HEK293 (cell line): Measurements from ENCODE around the gene ZFR2.

ENCODE experiments used
- BCL11A ChIP-seq: fragments of 450-650 bp; formaldehyde crosslinking; IDR thresholded peaks from 2 replicates; pipeline ENCODE4 v1.5.1; 2016; ENCODE audit warnings: low read depth, missing biosample characterization, missing genetic modification characterization
- ZBTB21 ChIP-seq: fragments of 450-650 bp; formaldehyde crosslinking; IDR thresholded peaks from 2 replicates; pipeline ENCODE4 v1.5.1; 2017; ENCODE audit warnings: missing biosample characterization, missing genetic modification characterization
- ZNF121 ChIP-seq: fragments of 450-650 bp; formaldehyde crosslinking; IDR thresholded peaks from 2 replicates; pipeline ENCODE4 v1.5.1; 2016; ENCODE audit warnings: missing biosample characterization, missing genetic modification characterization
- ZNF76 ChIP-seq: fragments of 450-650 bp; formaldehyde crosslinking; IDR thresholded peaks from 2 replicates; pipeline ENCODE4; 2016; ENCODE audit warnings: low read depth, missing biosample characterization, missing genetic modification characterization, borderline replicate concordance
- TF ChIP-seq, protein P1 (sequence below): fragments of 450-650 bp; formaldehyde crosslinking; IDR thresholded peaks from 2 replicates; pipeline ENCODE4 v1.5.1; 2016; ENCODE audit warnings: missing biosample characterization, missing genetic modification characterization
- TF ChIP-seq, protein P2 (sequence below): fragments of 450-650 bp; formaldehyde crosslinking; IDR thresholded peaks from 2 replicates; pipeline ENCODE4 v1.5.1; 2016; ENCODE audit warnings: missing biosample characterization, missing genetic modification characterization
- TF ChIP-seq, protein P3 (sequence below): fragments of 450-650 bp; formaldehyde crosslinking; IDR thresholded peaks from 2 replicates; pipeline ENCODE4 v1.5.1; 2016; ENCODE audit warnings: missing biosample characterization, missing genetic modification characterization
- TF ChIP-seq, protein P4 (sequence below): fragments of 450-650 bp; formaldehyde crosslinking; IDR thresholded peaks from 2 replicates; pipeline ENCODE4 v1.5.1; 2016; ENCODE audit warnings: missing biosample characterization, missing genetic modification characterization, low read depth

DNA sequence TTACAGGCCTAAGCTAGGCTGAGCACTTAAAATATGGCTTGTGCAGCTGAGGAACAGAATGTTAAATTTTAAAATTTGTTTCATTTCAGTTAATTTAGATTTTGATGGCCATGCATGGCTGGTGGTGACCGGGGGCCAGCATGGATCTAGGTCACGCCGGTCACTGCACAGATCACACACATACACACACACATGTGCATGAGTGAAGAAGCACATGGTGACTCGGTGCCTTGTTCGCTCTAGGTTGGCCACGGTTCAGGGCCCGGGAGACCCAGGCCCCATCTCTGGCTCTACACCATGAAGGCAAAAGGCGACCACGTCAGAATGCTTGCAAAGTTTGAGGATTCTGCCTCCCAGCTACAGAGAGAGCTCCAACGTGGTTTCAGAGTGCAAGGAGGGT, 28.0 kb downstream of the ZFR2 start:
- no peak for TF ChIP-seq ZNF121 (tag by site-specific recombination)
- TF ChIP-seq, protein P1, sequence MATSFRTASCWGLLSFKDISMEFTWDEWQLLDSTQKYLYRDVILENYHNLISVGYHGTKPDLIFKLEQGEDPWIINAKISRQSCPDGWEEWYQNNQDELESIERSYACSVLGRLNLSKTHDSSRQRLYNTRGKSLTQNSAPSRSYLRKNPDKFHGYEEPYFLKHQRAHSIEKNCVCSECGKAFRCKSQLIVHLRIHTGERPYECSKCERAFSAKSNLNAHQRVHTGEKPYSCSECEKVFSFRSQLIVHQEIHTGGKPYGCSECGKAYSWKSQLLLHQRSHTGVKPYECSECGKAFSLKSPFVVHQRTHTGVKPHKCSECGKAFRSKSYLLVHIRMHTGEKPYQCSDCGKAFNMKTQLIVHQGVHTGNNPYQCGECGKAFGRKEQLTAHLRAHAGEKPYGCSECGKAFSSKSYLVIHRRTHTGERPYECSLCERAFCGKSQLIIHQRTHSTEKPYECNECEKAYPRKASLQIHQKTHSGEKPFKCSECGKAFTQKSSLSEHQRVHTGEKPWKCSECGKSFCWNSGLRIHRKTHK = no peak
- TF ChIP-seq, protein P2, sequence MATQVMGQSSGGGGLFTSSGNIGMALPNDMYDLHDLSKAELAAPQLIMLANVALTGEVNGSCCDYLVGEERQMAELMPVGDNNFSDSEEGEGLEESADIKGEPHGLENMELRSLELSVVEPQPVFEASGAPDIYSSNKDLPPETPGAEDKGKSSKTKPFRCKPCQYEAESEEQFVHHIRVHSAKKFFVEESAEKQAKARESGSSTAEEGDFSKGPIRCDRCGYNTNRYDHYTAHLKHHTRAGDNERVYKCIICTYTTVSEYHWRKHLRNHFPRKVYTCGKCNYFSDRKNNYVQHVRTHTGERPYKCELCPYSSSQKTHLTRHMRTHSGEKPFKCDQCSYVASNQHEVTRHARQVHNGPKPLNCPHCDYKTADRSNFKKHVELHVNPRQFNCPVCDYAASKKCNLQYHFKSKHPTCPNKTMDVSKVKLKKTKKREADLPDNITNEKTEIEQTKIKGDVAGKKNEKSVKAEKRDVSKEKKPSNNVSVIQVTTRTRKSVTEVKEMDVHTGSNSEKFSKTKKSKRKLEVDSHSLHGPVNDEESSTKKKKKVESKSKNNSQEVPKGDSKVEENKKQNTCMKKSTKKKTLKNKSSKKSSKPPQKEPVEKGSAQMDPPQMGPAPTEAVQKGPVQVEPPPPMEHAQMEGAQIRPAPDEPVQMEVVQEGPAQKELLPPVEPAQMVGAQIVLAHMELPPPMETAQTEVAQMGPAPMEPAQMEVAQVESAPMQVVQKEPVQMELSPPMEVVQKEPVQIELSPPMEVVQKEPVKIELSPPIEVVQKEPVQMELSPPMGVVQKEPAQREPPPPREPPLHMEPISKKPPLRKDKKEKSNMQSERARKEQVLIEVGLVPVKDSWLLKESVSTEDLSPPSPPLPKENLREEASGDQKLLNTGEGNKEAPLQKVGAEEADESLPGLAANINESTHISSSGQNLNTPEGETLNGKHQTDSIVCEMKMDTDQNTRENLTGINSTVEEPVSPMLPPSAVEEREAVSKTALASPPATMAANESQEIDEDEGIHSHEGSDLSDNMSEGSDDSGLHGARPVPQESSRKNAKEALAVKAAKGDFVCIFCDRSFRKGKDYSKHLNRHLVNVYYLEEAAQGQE = no peak
- TF ChIP-seq, protein P3, sequence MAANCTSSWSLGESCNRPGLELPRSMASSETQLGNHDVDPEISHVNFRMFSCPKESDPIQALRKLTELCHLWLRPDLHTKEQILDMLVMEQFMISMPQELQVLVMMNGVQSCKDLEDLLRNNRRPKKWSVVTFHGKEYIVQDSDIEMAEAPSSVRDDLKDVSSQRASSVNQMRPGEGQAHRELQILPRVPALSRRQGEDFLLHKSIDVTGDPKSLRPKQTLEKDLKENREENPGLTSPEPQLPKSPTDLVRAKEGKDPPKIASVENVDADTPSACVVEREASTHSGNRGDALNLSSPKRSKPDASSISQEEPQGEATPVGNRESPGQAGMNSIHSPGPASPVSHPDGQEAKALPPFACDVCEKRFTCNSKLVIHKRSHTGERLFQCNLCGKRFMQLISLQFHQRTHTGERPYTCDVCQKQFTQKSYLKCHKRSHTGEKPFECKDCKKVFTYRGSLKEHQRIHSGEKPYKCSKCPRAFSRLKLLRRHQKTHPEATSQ = no peak
- no peak for TF ChIP-seq ZNF76 (tag by site-specific recombination)
- TF ChIP-seq BCL11A (tag by site-specific recombination) = no peak
- no peak for TF ChIP-seq ZBTB21 (tag by site-specific recombination)
- TF ChIP-seq, protein P4, sequence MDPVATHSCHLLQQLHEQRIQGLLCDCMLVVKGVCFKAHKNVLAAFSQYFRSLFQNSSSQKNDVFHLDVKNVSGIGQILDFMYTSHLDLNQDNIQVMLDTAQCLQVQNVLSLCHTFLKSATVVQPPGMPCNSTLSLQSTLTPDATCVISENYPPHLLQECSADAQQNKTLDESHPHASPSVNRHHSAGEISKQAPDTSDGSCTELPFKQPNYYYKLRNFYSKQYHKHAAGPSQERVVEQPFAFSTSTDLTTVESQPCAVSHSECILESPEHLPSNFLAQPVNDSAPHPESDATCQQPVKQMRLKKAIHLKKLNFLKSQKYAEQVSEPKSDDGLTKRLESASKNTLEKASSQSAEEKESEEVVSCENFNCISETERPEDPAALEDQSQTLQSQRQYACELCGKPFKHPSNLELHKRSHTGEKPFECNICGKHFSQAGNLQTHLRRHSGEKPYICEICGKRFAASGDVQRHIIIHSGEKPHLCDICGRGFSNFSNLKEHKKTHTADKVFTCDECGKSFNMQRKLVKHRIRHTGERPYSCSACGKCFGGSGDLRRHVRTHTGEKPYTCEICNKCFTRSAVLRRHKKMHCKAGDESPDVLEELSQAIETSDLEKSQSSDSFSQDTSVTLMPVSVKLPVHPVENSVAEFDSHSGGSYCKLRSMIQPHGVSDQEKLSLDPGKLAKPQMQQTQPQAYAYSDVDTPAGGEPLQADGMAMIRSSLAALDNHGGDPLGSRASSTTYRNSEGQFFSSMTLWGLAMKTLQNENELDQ (tag by site-specific recombination) = no peak
